GM21717 (cell line): ENCODE data around the gene FADS3.
"Not testable (repeated sequence)": the region's sequence is repeated elsewhere in the genome, so short reads cannot be mapped to it uniquely, and the experiment has no call there.

Experiments
- ATAC-seq: cut with Tn5 transposase; IDR thresholded peaks from one replicate; pipeline ENCODE4 v1.9.1; 2021; ENCODE audit warnings: mild to moderate bottlenecking, moderate library complexity; ENCODE audit not compliant: unreplicated experiment

Gene FADS3

GRCh38 chr11:61899146-61899841 lies 7.9 kb upstream of the FADS3 start:
- ATAC-seq: peak; percentile 55

GRCh38 chr11:61898247-61898582 lies 6.9 kb upstream of the FADS3 start:
- ATAC-seq: no peak

GRCh38 chr11:61897387-61898246 lies 6.3 kb upstream of the FADS3 start:
- ATAC-seq: no peak

GRCh38 chr11:61896665-61897386 lies 5.5 kb upstream of the FADS3 start:
- no peak for ATAC-seq

- no peak for ATAC-seq
Observed at GRCh38 chr11:61895718-61896059, 4.3 kb upstream of the FADS3 start.

- no peak for ATAC-seq
Observed at GRCh38 chr11:61895046-61895717, 3.8 kb upstream of the FADS3 start.

- no peak for ATAC-seq
Observed at GRCh38 chr11:61893981-61894380, 2.6 kb upstream of the FADS3 start.

GRCh38 chr11:61892085-61892370 lies 683 bp upstream of the FADS3 start:
- peak; percentile 33 for ATAC-seq

GRCh38 chr11:61890529-61891330 lies 615 bp downstream of the FADS3 start:
- ATAC-seq: peak; percentile 27

GRCh38 chr11:61889831-61890230 lies 1.5 kb downstream of the FADS3 start:
- no peak for ATAC-seq

- ATAC-seq: no peak
Observed at GRCh38 chr11:61888590-61888989, 2.8 kb downstream of the FADS3 start.

GRCh38 chr11:61887839-61888494 lies 3.4 kb downstream of the FADS3 start:
- no peak for ATAC-seq

- no peak for ATAC-seq
Observed at GRCh38 chr11:61886643-61887042, 4.7 kb downstream of the FADS3 start.

- no peak for ATAC-seq
Observed at GRCh38 chr11:61885784-61886580, 5.4 kb downstream of the FADS3 start.

- no peak for ATAC-seq
Observed at GRCh38 chr11:61885166-61885778, 6.1 kb downstream of the FADS3 start.

GRCh38 chr11:61883947-61884346 lies 7.4 kb downstream of the FADS3 start:
- ATAC-seq: no peak

GRCh38 chr11:61883327-61883726 lies 8.0 kb downstream of the FADS3 start:
- no peak for ATAC-seq

- ATAC-seq: no peak
Observed at GRCh38 chr11:61882879-61883278, 8.5 kb downstream of the FADS3 start.

- not testable (repeated sequence) for ATAC-seq
Observed at GRCh38 chr11:61882267-61882666, 9.1 kb downstream of the FADS3 start.
